Stimulated activated naive CD8-positive, alpha-beta T cell treated with anti-CD3 and anti-CD28 coated beads, Interleukin-15, amount 100 ng/mL, for 72 hours (primary cell): Measurements from ENCODE around the gene PRELID2.
A peak's percentile ranks its signal among the peaks of the same experiment; 100 is the strongest.
"Not testable (repeated sequence)": the region's sequence is repeated elsewhere in the genome, so short reads cannot be mapped to it uniquely, and the experiment has no call there.

Experiments used
- ATAC-seq: fragments of 150-1000 bp; cut with Tn5 transposase; 2 replicates; pipeline ENCODE4 v1.10.0; 2021; ENCODE audit warnings: mild to moderate bottlenecking, moderate library complexity
- DNase-seq, 2 donors: peaks; one replicate each; pipeline ENCODE4 v3.0.0; 2021 to 2022
- H3K27ac Mint-ChIP-seq, 2 donors: one replicate each; pipeline ENCODE4 v1.8.0; 2022; ENCODE audit warnings: mild to moderate bottlenecking in 2 of 2, mixed read lengths in 2 of 2, moderate library complexity in 2 of 2
- H3K27me3 Mint-ChIP-seq: one replicate; pipeline ENCODE4 v1.8.0; 2022; ENCODE audit warnings: mixed read lengths
- H3K4me1 Mint-ChIP-seq: one replicate; pipeline ENCODE4 v1.8.0; 2022; ENCODE audit warnings: mild to moderate bottlenecking, mixed read lengths
- H3K4me3 Mint-ChIP-seq, 2 donors: one replicate each; pipeline ENCODE4 v1.8.0; 2022; ENCODE audit warnings: mild to moderate bottlenecking in 2 of 2, mixed read lengths in 2 of 2, moderate library complexity in 1 of 2
- H3K9me3 Mint-ChIP-seq, 2 donors: one replicate each; pipeline ENCODE4 v1.8.0; 2022; ENCODE audit warnings: mixed read lengths in 2 of 2

The PRELID2 gene

GRCh38 chr5:145752534-145752933 lies 82.6 kb downstream of the PRELID2 start:
- DNase-seq = no peak

GRCh38 chr5:145750199-145750598 lies 84.9 kb downstream of the PRELID2 start:
- ATAC-seq = no peak
- H3K4me1 Mint-ChIP-seq = no peaks in the 10 kb centered on the region
- H3K9me3 Mint-ChIP-seq = peaks cover 0 to 23% of the 10 kb centered on the region in 2 donors
- H3K4me3 Mint-ChIP-seq = no peak overlapping the region
- H3K27ac Mint-ChIP-seq = no peak overlapping the region
- no peak for DNase-seq
- H3K27me3 Mint-ChIP-seq = no peaks in the 10 kb centered on the region

More at GRCh38 chr5:145752534-145752933, 82.6 kb downstream of the PRELID2 start:
- Mint-ChIP-seq H3K4me3 (no peak overlapping the region), H3K9me3 (peaks cover 0 to 23% of the 10 kb centered on the region in 2 donors), H3K4me1 (no peaks in the 10 kb centered on the region), H3K27me3 (no peaks in the 10 kb centered on the region), H3K27ac (no peak overlapping the region)
- no peak for ATAC-seq

GRCh38 chr5:145743396-145744061 lies 91.6 kb downstream of the PRELID2 start:
- H3K4me3 Mint-ChIP-seq = no peak overlapping the region
- no peak overlapping the region for H3K27ac Mint-ChIP-seq
- DNase-seq (no peak), ATAC-seq (peak; percentile 42)
- no peaks in the 10 kb centered on the region for H3K27me3 Mint-ChIP-seq
- H3K4me1 Mint-ChIP-seq = no peaks in the 10 kb centered on the region
- H3K9me3 Mint-ChIP-seq = peaks cover 0 to 12% of the 10 kb centered on the region in 2 donors

GRCh38 chr5:145739843-145740242 lies 95.3 kb downstream of the PRELID2 start:
- no peaks in the 10 kb centered on the region for H3K27me3 Mint-ChIP-seq
- DNase-seq (no peak), ATAC-seq (peak; percentile 35)
- H3K4me3 Mint-ChIP-seq = no peak overlapping the region
- H3K4me1 Mint-ChIP-seq = no peaks in the 10 kb centered on the region
- no peak overlapping the region for H3K27ac Mint-ChIP-seq
- peaks cover 0 to 4% of the 10 kb centered on the region in 2 donors for H3K9me3 Mint-ChIP-seq

GRCh38 chr5:145738227-145738626 lies 96.9 kb downstream of the PRELID2 start:
- H3K4me3 Mint-ChIP-seq = no peak overlapping the region
- no peak overlapping the region for H3K27ac Mint-ChIP-seq
- ATAC-seq (no peak), DNase-seq (no peak)
- peaks cover 0 to 4% of the 10 kb centered on the region in 2 donors for H3K9me3 Mint-ChIP-seq
- H3K27me3 Mint-ChIP-seq = no peaks in the 10 kb centered on the region
- H3K4me1 Mint-ChIP-seq = no peaks in the 10 kb centered on the region

- H3K9me3 Mint-ChIP-seq = peaks cover 0 to 3% of the 10 kb centered on the region in 2 donors
- H3K27me3 Mint-ChIP-seq = no peaks in the 10 kb centered on the region
- ATAC-seq = no peak
- no peak overlapping the region for H3K27ac Mint-ChIP-seq
- no peak for DNase-seq
- H3K4me3 Mint-ChIP-seq = no peak overlapping the region
- no peaks in the 10 kb centered on the region for H3K4me1 Mint-ChIP-seq
Measured at GRCh38 chr5:145737578-145737977, 97.6 kb downstream of the PRELID2 start.

- peaks cover 37 to 59% of the 10 kb centered on the region in 2 donors for H3K9me3 Mint-ChIP-seq
- H3K4me3 Mint-ChIP-seq, DNase-seq, H3K27me3 Mint-ChIP-seq, ATAC-seq, H3K27ac Mint-ChIP-seq, H3K4me1 Mint-ChIP-seq: not testable (repeated sequence)
Measured at GRCh38 chr5:145729956-145730355, 105.2 kb downstream of the PRELID2 start.

GRCh38 chr5:145723516-145723915 lies 111.6 kb downstream of the PRELID2 start:
- Mint-ChIP-seq H3K9me3 (peaks cover 21 to 33% of the 10 kb centered on the region in 2 donors), H3K27ac (no peak overlapping the region), H3K4me3 (no peak overlapping the region), H3K27me3 (no peaks in the 10 kb centered on the region), H3K4me1 (no peaks in the 10 kb centered on the region)
- ATAC-seq (no peak), DNase-seq (no peak)

GRCh38 chr5:145718956-145719355 lies 116.2 kb downstream of the PRELID2 start:
- H3K4me3 Mint-ChIP-seq = no peak overlapping the region
- no peak for DNase-seq
- no peaks in the 10 kb centered on the region for H3K27me3 Mint-ChIP-seq
- no peaks in the 10 kb centered on the region for H3K9me3 Mint-ChIP-seq
- no peak overlapping the region for H3K27ac Mint-ChIP-seq
- H3K4me1 Mint-ChIP-seq = no peaks in the 10 kb centered on the region
- no peak for ATAC-seq

GRCh38 chr5:145715412-145715811 lies 119.7 kb downstream of the PRELID2 start:
- H3K4me3 Mint-ChIP-seq = no peak overlapping the region
- no peak for ATAC-seq

GRCh38 chr5:145712245-145712644 lies 122.9 kb downstream of the PRELID2 start:
- no peak overlapping the region for H3K4me3 Mint-ChIP-seq
- DNase-seq (no peak), ATAC-seq (no peak)
- no peaks in the 10 kb centered on the region for H3K9me3 Mint-ChIP-seq
- no peaks in the 10 kb centered on the region for H3K4me1 Mint-ChIP-seq
- H3K27me3 Mint-ChIP-seq = no peaks in the 10 kb centered on the region
- H3K27ac Mint-ChIP-seq = no peak overlapping the region

More at GRCh38 chr5:145715412-145715811, 119.7 kb downstream of the PRELID2 start:
- no peaks in the 10 kb centered on the region for H3K27me3 Mint-ChIP-seq
- DNase-seq = no peak
- H3K4me1 Mint-ChIP-seq = no peaks in the 10 kb centered on the region
- H3K27ac Mint-ChIP-seq = no peak overlapping the region
- H3K9me3 Mint-ChIP-seq = no peaks in the 10 kb centered on the region

GRCh38 chr5:145711417-145711816 lies 123.7 kb downstream of the PRELID2 start:
- H3K27me3 Mint-ChIP-seq = no peaks in the 10 kb centered on the region
- ATAC-seq (no peak), DNase-seq (no peak)
- H3K4me1 Mint-ChIP-seq = no peaks in the 10 kb centered on the region
- H3K4me3 Mint-ChIP-seq = no peak overlapping the region
- H3K27ac Mint-ChIP-seq = no peak overlapping the region
- no peaks in the 10 kb centered on the region for H3K9me3 Mint-ChIP-seq
